ENCODE measurements around the gene IL1RAPL2.
"Not testable (repeated sequence)": the region's sequence is repeated elsewhere in the genome, so short reads cannot be mapped to it uniquely, and the experiment has no call there.

Gene IL1RAPL2

DNA sequence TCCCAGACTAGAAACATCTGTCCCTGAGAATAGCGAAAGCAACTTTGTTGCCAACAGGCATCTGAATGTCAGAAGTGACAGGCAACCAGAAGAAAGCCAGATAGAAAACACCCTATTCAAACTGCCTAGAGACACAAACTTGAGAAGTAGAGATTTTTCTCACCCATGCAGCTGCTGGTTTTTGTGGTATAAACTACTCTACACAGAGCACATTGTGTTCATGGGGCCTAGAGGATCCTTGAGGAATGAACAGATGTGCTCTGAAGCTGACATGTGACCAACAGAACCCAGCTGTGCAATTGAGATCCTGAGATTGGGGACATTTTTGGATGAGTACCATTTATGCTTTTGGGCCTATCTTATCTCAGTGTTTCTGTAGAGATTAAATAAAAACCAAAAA lies 1192.8 kb downstream of the IL1RAPL2 start:
- Mint-ChIP-seq H3K4me1 (peaks cover 75% of the 10 kb centered on the region), H3K27ac (peak overlapping the region; percentile 76 to 85 (median 84)), H3K4me3 (peak overlapping the region in 1 of 3 experiments; percentile 31), H3K27me3 (ENCODE audit: low read depth) (no peaks in the 10 kb centered on the region), H3K36me3 (ENCODE audit: low read depth) (no peaks in the 10 kb centered on the region), H3K9me3 (no peaks in the 10 kb centered on the region)
- TF ChIP-seq, protein P1, sequence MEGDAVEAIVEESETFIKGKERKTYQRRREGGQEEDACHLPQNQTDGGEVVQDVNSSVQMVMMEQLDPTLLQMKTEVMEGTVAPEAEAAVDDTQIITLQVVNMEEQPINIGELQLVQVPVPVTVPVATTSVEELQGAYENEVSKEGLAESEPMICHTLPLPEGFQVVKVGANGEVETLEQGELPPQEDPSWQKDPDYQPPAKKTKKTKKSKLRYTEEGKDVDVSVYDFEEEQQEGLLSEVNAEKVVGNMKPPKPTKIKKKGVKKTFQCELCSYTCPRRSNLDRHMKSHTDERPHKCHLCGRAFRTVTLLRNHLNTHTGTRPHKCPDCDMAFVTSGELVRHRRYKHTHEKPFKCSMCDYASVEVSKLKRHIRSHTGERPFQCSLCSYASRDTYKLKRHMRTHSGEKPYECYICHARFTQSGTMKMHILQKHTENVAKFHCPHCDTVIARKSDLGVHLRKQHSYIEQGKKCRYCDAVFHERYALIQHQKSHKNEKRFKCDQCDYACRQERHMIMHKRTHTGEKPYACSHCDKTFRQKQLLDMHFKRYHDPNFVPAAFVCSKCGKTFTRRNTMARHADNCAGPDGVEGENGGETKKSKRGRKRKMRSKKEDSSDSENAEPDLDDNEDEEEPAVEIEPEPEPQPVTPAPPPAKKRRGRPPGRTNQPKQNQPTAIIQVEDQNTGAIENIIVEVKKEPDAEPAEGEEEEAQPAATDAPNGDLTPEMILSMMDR (IDR thresholded peaks at IDR 0.05; ENCODE audit: unreplicated experiment in 3 of 3): no peak

DNA sequence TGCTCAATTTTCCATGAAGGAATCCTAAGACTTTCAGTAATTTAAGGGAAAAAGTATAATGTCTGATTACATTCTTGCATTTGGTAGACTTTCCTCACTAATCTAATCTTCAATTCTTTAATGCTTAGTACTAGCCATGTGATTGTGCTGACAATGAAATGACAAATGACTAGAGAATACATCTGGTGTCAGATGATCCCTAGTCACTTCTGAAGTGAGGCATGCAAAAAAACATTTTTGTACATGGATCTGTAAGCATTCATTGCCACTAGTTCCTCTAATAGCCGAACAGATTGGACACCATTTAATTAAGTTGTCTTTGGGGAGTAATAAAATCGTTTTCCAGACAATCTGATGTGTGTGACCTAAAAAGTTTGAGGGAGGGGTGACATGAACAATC lies 1193.6 kb downstream of the IL1RAPL2 start:
- Mint-ChIP-seq H3K9me3 (no peaks in the 10 kb centered on the region), H3K36me3 (ENCODE audit: low read depth) (no peaks in the 10 kb centered on the region), H3K27ac (peak overlapping the region; percentile 81 to 91 (median 82)), H3K27me3 (ENCODE audit: low read depth) (no peaks in the 10 kb centered on the region), H3K4me3 (no peak overlapping the region), H3K4me1 (peaks cover 68% of the 10 kb centered on the region)
- TF ChIP-seq, protein P1 (IDR thresholded peaks at IDR 0.05; ENCODE audit: unreplicated experiment in 3 of 3): no peak

DNA sequence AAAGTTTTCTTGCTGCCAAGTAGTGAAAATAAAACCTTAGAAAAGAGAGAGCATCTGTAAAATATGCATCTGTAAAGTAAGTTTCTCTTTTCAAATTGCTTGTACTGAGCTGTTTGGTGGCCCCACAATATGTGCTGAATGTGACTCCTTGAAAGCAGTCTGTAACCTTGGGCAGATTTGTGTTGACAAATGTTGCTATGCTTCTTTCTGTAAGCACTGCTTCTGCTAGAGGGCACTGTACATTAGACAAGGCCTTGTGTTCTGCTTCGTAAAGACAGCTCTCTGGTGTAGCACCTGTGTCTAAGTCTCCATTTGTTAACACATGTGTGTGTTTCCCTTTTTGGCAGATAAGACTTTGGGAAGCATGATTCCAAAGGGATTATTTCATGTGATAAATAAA lies 1199.7 kb downstream of the IL1RAPL2 start:
- peaks cover 67% of the 10 kb centered on the region for H3K4me1 Mint-ChIP-seq
- H3K4me3 Mint-ChIP-seq: no peak overlapping the region
- TF ChIP-seq, protein P1 (IDR thresholded peaks at IDR 0.05; ENCODE audit: unreplicated experiment in 3 of 3): no peak
- H3K9me3 Mint-ChIP-seq: no peaks in the 10 kb centered on the region
- no peaks in the 10 kb centered on the region for H3K27me3 Mint-ChIP-seq (ENCODE audit: low read depth)
- H3K27ac Mint-ChIP-seq: peak overlapping the region; percentile 8 to 88 (median 75)
- H3K36me3 Mint-ChIP-seq (ENCODE audit: low read depth): no peaks in the 10 kb centered on the region

DNA sequence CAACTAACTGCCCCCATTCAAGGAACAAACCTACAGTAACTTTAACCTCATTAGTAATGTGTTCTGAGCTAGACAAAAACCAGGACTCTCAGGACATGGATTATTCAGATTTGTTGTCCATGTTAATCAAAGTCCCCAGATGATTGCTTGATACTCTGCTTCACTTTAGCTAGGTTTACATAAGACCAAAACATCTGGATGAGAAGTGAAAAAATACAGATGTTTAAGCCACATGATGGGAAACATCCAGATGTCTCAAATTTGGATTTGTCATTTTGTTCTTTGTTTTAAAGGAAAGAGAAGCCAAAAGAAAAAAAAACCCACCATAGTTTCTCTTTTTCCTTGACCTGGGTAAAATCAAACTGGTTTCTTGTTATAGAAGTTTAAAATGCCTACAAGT lies 1207.8 kb downstream of the IL1RAPL2 start:
- peaks cover 63% of the 10 kb centered on the region for H3K4me1 Mint-ChIP-seq
- peak overlapping the region; percentile 70 to 98 (median 92) for H3K27ac Mint-ChIP-seq
- TF ChIP-seq, protein P1 (IDR thresholded peaks at IDR 0.05; ENCODE audit: unreplicated experiment in 3 of 3): no peak
- no peaks in the 10 kb centered on the region for H3K9me3 Mint-ChIP-seq
- H3K27me3 Mint-ChIP-seq (ENCODE audit: low read depth): peaks cover 3% of the 10 kb centered on the region
- H3K4me3 Mint-ChIP-seq: no peak overlapping the region
- no peaks in the 10 kb centered on the region for H3K36me3 Mint-ChIP-seq (ENCODE audit: low read depth)

DNA sequence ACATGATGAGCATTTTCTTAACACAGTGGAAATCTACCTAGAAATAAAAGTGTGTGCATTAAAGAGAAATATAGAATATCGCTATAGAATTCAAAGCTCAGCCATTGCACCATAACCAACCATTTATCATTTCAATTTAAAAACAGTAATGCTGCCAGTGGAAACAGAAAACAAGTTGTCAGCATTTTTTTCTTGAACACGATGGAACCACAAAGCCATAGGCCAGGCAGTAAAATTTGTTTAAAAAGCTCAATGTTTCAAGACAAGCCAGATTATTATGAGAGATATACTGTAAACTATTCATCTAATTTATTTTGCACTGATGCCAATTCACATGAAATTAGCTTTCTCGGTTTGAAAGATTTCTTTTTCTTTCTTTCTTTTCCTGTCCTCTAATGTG lies 1209.7 kb downstream of the IL1RAPL2 start:
- Mint-ChIP-seq H3K27me3 (ENCODE audit: low read depth) (peaks cover 3% of the 10 kb centered on the region), H3K4me1 (peaks cover 52% of the 10 kb centered on the region), H3K4me3 (no peak overlapping the region), H3K27ac (peak overlapping the region; percentile 83 to 98 (median 94)), H3K36me3 (ENCODE audit: low read depth) (no peaks in the 10 kb centered on the region), H3K9me3 (no peaks in the 10 kb centered on the region)
- TF ChIP-seq, protein P1 (IDR thresholded peaks at IDR 0.05; ENCODE audit: unreplicated experiment in 3 of 3): no peak

DNA sequence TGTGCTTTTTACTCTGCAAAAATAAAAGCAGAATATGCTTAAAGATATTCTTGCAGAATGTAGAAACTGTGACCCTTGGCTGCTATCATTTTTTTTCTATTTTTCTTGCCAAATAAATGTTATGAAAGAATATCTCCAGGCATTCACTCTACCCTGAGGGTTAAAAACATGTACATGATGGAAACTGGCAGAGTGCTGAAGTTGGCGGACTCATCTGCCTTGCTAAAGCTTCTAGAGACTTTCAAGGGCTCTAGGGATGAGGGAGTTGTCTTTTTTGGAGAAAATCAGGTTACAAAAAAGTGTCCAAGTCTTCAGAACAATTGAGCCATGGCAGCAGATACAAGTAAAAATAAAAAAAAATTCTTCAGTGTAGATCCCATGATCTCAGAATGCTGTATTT lies 1215.8 kb downstream of the IL1RAPL2 start:
- peaks cover 17% of the 10 kb centered on the region for H3K4me1 Mint-ChIP-seq
- TF ChIP-seq, protein P1 (IDR thresholded peaks at IDR 0.05; ENCODE audit: unreplicated experiment in 3 of 3): no peak
- no peaks in the 10 kb centered on the region for H3K36me3 Mint-ChIP-seq (ENCODE audit: low read depth)
- H3K27ac Mint-ChIP-seq: peak overlapping the region in 2 of 3 experiments; percentile 80 to 84
- peaks cover 3% of the 10 kb centered on the region for H3K9me3 Mint-ChIP-seq
- no peak overlapping the region for H3K4me3 Mint-ChIP-seq
- no peaks in the 10 kb centered on the region for H3K27me3 Mint-ChIP-seq (ENCODE audit: low read depth)

DNA sequence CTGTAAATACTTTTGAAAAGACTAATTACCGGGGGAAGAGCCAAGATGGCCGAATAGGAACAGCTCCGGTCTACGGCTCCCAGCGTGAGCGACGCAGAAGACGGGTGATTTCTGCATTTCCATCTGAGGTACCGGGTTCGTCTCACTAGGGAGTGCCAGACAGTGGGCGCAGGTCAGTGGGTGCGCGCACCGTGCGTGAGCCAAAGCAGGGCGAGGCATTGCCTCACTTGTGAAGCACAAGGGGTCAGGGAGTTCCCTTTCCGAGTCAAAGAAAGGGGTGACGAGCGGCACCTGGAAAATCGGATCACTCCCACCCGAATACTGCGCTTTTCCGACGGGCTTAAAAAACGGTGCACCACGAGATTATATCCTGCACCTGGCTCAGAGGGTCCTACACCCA lies 1230.9 kb downstream of the IL1RAPL2 start:
- H3K27me3 Mint-ChIP-seq (ENCODE audit: low read depth); H3K36me3 Mint-ChIP-seq (ENCODE audit: low read depth); H3K4me1 Mint-ChIP-seq; H3K9me3 Mint-ChIP-seq: not testable (repeated sequence)
- peak overlapping the region; percentile 58 to 76 (median 64) for H3K4me3 Mint-ChIP-seq
- H3K27ac Mint-ChIP-seq: peak overlapping the region in 1 of 3 experiments; percentile 48

Measured in nephron (organoid).